Stimulated activated CD8-positive, alpha-beta memory T cell treated with anti-CD3 and anti-CD28 coated beads, Interleukin-15, amount 100 ng/mL, for 4 hours (primary cell): ENCODE measurements around the gene OTP.

Experiments
- DNase-seq, 2 donors: peaks; one replicate each; pipeline ENCODE4 v3.0.0-alpha.2; 2020; ENCODE audit warnings: low read depth in 2 of 2

Gene OTP

DNA sequence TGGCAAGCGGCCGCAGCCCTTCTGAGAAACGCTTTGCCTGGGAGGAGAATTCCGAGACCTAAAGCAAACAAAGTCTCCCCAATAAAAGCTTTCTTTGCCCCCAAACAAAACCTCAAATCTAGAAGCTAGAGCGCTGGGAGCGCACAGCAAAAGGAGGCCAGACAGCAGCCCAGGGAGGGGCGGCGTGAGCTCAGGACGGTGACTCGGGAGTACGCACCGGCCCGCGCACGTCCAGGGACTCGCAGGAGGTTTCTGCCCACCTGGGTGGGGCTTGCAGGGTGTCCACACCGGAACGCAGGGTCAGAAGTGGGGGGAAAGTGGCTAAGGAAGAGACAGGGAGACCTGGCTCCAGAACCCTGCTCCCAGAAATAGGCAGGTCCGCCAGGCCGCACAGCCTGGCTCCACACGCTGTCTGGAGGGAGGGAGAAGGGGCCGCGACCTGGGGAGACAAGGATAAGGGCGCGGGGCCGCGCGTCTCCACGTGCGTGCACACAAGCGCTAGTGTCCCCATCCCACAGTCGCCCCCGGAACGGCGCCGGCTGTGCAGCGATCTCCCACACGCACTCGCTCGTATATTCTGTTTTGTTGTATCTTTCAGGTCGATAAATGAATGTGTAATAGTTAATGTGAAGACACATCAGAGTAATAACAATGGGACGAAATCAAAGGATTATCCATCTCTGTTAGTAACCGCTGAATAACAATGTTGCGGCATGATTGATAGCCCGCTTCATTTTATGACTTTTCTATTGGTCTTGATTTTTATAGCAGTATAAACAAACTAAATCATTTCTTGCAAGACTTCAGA is 2.3 kb upstream of the OTP start:
- DNase-seq = no peak

DNA sequence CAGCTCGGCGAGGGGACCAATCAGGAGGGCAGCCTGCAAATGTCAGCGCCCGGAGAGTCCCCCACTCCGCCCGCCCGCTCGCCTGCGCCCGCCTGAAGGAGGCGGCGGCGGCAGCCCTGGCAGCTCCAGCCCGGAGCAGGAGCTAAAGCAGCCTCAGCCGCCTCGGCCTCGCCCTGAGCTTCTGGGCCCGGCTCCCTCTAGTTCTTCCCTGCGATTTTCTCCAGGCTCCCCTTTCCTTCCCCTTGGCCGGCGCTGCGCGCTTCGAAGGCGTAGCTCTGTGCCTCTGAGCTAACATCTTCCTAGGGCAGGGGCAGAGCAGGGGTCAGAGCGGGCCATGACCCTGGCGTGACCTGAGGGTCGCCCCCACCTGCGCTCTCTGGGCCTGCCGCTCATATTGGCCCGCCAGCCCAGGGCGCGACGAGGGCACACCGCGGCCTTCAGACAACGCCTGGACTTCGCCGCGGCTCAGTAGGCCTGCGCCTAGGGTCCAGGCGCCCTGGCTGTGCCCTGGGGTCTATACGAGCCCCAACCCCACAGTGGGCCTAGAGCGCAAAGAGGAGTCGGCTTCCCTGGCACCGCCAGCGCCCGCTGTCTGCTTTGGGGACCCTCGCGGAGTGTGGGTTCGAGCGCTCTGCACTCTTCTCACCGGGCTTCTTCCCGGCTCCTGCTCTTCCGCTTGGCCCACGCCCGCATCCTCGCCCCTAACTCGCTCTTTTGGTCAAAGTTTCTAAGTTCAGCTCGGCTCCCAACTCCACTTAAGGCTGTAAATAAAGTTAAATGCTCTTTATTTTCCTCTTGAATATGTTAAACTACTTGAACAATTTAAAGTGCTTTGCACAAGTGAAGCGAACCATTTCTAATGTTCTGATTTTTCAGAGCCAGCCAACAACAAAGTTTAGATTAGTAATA is 504 bp upstream of the OTP start:
- DNase-seq = no peak

DNA sequence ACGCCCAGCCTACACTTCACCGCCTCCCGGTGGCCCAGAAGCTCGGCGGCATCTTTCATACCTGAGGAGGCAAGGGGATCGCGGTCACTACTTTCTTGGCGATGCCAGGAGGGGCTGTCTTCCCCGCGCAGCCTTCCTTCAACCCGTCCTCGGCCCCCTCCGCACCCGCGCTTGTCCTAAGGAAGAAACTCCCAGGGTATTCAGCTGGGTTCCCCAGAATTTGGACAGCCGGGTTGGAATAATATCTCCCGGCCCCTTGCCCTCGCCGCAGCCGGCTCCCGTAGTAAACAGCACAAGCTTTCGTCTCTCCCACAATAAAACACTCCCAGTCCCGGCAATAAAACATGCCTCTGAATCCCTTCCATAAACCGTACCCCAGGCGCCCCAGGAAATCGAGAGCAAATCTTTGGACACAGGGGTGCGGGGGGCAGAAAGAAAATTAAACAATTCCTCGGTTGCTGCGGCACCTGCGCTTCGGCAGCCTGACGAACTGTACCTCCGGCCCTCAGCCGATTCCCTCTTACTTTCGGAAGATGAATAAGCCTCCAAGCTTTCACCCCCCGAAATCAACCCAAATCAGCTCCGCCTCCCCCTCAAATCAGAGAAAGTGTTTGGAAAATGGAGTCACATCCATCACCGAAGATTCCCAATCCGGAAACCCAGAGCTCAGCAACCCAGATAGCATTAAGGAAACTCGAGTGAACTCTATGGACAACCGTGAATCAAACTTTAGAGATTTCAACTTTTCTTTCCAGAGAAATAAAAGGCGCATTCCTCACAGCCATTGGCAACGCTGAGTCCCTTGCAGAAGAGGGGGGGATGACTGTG is 1.1 kb downstream of the OTP start:
- no peak for DNase-seq

DNA sequence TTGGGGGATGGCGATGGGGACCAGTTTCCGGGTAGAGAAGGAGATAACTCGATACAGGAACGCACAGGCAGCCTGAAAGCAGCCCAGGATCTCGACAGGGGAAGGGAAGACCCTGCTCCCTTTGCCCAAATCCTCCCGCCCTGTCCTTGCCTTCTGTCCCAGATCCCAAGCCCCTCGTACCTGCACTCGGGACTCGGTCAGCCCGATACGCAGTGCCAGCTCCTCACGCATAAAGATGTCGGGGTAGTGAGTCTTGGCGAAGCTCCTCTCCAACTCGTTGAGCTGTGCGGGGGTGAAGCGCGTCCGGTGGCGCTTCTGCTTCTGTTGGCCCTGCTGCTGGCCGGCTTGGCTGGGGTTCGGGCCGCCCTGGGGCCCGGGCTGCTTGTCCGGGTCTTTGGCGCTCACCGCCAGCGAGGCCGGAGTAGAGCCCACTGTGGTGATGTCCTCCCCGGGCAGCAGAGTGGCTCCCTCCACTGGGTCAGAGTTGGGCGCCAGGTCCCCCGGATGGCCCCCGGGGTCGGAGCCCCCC is 1.8 kb downstream of the OTP start:
- DNase-seq = no peak

DNA sequence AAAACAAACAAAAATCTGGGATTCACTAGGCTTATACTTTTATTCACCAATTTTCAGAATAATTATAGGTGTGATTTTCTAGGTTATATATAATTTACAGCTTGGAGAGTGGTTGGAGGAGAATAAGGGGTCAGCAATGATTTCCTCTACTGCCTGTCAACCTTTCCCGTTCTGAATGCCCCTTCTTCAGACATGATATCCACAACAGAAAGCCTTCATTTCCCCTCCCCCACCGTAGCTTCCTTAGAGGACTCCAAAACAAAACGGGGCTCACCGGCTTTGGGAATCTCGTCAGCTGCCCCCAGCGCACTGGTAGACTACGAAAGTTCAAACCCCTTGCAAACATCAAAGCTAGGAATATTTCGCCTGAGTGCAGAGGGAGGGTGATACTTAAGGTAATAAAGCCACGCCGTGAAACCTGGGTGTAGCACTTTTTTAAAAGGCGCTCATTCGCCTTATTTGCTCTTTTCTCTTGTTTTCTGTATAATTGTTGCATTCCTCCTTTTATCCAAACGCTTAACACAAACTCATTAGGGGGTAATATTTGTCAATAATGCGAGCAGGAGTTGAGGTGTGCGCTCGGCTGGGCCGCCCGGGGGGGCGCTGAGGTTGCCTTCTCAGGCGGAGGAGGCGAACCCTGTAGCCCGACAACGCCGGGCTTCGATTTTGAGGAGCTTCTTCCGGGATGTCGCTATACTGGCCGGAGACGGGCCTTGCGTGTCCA is 2.4 kb downstream of the OTP start:
- no peak for DNase-seq

GRCh38 chr5:77635067-77635916 is 3.2 kb downstream of the OTP start:
- DNase-seq = no peak

DNA sequence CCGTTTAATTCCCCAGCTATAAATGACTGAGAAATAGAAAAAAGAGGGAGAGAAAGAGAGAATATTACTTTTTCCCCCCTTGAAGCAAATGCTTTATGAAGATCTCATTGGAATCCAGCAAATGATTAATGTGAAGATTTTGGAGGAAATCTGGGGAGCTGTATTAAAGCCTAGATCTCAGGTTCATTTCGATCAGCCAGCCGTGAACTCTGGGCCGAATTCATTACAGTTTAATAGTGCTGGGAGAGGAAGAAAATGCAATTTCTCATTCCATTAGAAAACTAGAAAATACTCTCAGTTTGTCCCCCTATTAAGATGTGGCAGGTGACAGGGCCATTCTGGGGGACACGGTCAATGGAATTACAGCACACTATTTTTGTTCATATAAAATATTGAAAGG is 4.8 kb downstream of the OTP start:
- DNase-seq = no peak

DNA sequence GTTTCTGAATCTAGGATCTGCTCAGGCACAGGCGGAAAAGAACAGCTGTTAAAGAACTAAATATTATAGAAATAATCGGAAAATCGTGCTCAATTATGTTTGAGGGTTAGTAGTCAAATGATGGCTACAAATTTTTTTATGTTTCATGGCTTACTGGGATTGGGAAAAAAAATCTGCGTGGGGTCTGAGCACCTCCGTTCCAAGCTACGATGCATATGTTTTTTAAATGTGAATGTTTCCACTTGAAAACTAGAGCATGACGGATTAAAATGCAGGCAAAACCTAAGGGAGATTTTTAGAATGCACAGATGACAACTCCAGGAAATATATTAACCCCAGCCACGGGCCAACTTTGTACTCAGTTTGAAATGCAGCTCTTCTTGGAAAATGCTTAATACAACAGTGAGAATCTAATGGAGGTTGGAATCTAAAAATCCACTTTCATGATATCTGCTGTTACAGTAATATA is 5.3 kb downstream of the OTP start:
- DNase-seq = no peak

DNA sequence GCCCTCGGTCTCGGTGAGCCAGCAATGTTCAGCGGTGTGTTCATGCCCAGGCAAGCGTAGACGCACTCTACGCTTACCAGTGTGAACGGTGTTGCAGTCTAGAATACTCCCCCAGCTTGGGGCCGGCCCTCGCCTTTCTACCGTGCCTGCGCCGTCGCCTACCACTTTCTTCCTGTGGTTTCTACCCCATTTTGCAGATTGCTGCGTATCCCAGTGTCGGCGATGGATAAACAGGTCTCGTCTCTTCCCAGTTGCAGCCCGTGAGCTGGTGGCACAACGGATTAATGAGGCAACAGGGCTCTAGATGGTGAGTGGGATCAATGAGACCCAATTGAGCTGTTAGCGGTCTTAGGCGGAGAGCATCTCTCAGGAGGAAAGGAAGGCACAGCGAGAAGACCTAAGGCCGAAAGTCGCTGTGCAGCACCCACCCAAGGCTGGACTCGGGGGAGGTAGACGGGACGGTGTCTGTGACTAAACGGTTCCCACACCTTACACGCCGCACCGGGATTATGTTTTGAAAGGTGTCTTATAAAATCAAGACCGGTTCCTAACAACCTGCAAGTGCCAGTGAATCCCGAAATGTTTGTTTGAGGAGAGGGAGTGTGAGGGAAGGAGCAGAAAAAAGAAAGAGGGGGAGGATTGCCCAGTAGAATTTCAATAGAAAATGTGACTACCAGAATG is 5.8 kb downstream of the OTP start:
- DNase-seq = no peak

- no peak for DNase-seq
These were observed 8.3 kb downstream of the OTP start for GRCh38 chr5:77630114-77630680.

GRCh38 chr5:77629509-77630113 is 8.9 kb downstream of the OTP start:
- DNase-seq = no peak

GRCh38 chr5:77628840-77629508 is 9.5 kb downstream of the OTP start:
- no peak for DNase-seq

GRCh38 chr5:77627869-77628674 is 10.4 kb downstream of the OTP start:
- DNase-seq = no peak

DNA sequence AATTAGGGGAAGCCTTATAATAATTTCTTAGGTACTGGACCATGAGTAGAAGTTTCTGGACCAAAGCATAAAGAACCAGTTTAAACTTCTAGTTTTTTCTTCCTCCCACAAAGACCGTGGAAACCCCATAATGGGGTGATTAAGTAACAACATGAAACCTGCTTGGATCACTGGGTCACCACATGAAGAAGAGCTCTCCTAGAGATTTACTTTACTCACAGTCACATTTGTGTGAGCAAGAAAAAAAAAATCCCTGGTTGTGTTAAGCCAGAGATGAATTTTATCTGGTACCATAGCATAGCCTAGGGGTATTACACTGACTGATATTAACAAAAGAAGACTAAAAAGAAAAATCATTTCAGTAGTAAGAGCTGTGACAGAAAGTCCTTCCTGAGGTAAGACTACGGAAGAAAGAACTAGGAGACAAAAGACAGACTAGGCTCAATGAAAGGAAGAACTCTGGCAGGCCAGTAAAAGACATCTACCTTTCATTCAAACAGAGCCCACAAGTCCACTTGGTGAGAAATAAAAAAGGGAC is 15.2 kb downstream of the OTP start:
- no peak for DNase-seq

- DNase-seq = no peak
These were observed 17.1 kb downstream of the OTP start for GRCh38 chr5:77621440-77621839.

GRCh38 chr5:77620405-77620804 is 18.1 kb downstream of the OTP start:
- no peak for DNase-seq

- DNase-seq = no peak
These were observed 21.6 kb downstream of the OTP start for GRCh38 chr5:77616920-77617319.
